IPS-11a (cell line): ENCODE measurements around the gene MAPK13.
"Not testable (repeated sequence)": the region's sequence is repeated elsewhere in the genome, so short reads cannot be mapped to it uniquely, and the experiment has no call there.

ENCODE experiments used
- H3K4me3 ChIP-seq: one replicate; pipeline ENCODE4 v1.5.1; 2013; ENCODE audit warnings: low read depth, low read length, control low read depth

The MAPK13 gene

GRCh38 chr6:36129941-36130666 is at the start of gene MAPK13:
Gene MAPK13, plus strand, starts transcription at chr6:36130513. Its CDS starts 70 bp downstream, at chr6:36130583.
- H3K4me3 ChIP-seq: peak within 1 kb of the TSS; percentile 43

DNA sequence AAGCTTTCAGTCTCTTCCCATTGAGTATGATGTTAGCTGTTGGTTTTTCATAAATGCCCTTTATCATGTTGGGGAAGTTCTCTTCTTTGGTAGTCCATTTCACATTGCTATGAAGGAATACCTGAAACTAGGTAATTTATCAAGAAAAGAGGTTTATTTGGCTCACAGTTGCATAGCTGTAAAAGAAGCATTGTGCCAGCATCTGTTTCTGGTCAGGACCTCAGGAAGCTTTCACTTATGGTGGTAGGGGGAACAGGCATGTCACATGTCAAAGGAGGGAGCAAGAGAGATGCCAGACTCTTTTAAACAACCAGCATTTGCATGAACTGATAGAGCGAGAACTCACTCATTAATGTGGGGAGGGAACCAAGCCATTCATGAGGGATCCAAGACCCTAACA is 48.0 kb upstream of the MAPK13 start:
- H3K4me3 ChIP-seq: no peak overlapping the region

- no peak overlapping the region for H3K4me3 ChIP-seq
Measured at GRCh38 chr6:36083446-36083845, 46.9 kb upstream of the MAPK13 start.

GRCh38 chr6:36088204-36088603 is 42.1 kb upstream of the MAPK13 start:
- H3K4me3 ChIP-seq: not testable (repeated sequence)

GRCh38 chr6:36089048-36089447 is 41.3 kb upstream of the MAPK13 start:
- H3K4me3 ChIP-seq: no peak overlapping the region

GRCh38 chr6:36094238-36094637 is 36.1 kb upstream of the MAPK13 start:
- H3K4me3 ChIP-seq: no peak overlapping the region

DNA sequence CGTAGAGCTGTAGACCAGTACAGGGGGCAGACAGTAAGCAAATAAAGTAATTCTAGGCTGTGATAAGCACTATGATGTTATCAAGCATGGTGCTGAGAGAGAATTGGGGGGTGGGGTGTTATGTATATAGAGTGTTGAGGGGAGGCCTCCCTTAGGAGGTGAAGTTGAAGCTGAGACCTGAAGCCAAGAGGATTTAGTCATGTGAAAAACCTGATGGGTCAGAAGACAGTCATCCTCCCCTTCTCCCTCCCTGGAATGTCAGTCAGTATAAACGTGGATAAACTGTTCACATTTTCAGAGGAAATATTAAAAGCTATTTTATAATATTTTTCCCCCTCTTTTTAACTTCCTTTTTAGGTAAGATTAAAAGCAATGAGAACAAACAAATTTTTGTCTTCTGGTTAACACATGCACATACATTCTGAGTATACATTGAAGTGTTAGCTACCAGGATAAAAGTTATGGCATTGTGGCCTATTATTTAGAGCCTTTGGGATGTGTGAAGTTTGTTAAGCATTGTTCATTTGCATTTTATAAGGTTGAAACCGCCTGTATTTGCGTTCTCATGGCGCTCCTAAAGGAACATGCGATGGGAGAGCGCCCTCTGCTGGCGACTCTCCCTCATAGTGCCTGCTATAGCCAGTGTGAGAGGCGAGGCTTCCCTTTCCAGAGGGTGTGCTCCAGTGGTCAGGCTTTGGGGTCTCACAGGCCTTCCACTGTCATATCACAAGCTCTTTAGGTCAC is 35.4 kb upstream of the MAPK13 start:
- no peak overlapping the region for H3K4me3 ChIP-seq

DNA sequence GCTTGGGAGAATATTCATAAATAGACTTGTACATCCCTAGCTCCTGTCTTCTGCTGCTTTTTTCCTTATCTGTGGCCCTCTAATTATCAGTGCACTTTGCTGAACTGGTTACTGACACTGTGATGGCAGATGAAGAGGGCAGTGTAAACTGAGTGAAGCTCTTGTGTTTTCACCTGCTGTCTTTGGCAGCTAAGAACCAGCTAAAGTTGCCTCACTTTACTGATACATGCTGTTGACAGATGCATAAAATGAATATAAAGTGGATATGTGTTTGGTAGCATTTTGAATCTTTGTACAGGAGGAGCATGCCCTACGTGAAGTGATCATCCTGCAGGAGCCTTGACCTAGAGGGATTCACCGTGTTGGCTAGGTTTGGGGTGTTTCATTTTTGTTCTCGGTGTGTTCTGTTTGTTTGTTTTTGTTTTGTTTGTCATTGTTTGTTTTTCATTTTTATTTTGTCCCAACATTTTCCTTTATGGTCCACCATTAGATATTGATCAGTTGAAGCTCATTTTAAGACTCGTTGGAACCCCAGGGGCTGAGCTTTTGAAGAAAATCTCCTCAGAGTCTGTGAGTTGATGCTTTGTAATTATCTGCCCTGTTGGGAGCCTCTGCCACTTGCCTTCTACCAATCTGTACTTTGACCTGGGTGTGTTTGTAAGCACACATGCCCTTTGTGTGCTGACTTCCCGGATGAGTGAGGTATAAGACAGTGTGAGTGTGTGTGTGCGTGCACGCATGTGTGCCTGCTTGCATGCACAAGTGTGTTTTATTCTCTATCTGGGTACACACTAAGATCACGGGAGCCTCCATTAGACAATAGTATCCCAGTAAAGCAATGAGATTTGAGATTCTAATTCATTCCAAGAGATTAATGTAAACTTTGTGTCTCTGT is 34.6 kb upstream of the MAPK13 start:
- no peak overlapping the region for H3K4me3 ChIP-seq

DNA sequence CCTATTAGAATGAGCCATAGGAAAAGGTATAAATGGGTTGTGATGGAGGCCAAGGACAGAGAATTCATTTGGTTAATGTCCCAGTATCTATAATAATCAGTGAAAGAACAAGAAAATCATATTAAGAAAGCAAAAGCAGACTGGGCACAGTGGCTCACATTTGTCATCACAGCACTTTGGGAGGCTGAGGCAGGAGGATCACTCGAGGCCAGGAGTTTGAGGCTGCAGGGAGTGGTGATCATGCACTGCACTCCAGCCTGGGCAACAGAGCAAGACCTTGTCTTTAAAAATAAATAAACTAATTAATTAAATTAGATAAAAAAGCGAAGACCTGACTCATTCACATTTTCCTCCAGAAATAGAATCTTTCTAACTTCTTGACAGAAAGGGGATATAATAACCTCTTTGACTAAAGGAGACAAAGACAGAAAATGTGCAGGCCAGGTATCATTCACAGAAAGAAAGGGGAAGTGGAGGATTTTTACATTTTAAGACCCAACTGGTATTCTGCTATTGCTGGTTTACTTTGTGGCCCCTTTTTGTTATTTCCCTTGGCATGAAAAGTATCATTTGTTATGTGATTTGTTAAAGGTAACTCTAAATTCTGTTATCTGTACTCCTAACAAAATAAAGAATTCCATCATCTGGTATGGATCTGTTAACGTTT is 31.9 kb upstream of the MAPK13 start:
- H3K4me3 ChIP-seq: no peak overlapping the region

- no peak overlapping the region for H3K4me3 ChIP-seq
Measured at GRCh38 chr6:36098920-36099647, 31.2 kb upstream of the MAPK13 start.

DNA sequence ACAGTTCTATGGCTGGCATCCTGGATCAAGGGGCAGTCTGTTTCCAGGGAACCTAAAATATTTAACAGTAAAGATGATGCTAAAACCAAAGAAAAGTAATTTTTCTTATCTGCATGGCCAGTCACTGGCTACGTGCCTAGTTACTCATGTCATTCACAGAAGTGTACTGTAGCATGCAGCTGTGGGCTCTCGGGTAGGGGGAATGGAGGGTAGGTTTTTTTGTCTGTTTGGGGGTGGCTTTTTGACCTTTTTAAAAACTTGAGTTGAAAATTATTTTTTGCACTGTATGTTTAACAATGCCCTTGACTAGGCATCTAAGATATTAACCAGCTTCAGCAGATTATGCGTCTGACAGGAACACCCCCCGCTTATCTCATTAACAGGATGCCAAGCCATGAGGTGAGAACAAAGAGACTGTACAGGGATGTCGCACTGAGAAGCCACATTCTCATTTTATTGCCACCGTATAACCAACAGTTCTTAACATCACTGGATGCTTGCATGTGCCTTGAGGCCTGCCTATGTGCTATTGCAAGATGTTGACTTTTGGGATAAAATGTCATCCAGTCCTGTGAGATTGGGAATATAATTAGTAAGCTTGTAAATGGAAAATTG is 30.3 kb upstream of the MAPK13 start:
- H3K4me3 ChIP-seq: no peak overlapping the region

GRCh38 chr6:36101691-36102090 is 28.6 kb upstream of the MAPK13 start:
- no peak overlapping the region for H3K4me3 ChIP-seq

DNA sequence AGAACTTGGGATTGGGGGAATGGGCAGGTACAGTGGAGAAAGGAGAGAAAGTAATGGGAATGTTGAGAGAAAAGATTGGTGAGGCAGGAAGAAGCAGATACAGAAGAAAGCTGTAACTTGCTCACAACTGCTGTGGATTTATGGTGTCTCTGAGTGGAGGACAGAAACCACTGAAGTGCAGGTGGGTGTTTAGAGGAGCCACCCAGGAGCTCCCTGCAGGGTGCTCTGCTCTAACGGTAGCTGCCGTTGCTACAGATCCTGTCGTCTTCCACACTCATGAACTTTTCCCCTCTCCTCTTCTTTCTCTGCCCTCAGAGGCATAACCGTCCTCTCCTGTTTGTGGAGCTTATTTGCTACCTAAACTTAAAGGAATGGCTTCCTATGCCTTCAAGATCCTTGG is 27.5 kb upstream of the MAPK13 start:
- no peak overlapping the region for H3K4me3 ChIP-seq

GRCh38 chr6:36104836-36105235 is 25.5 kb upstream of the MAPK13 start:
- no peak overlapping the region for H3K4me3 ChIP-seq

- H3K4me3 ChIP-seq: no peak overlapping the region
Measured at GRCh38 chr6:36109092-36109491, 21.2 kb upstream of the MAPK13 start.

- H3K4me3 ChIP-seq: no peak overlapping the region
Measured at GRCh38 chr6:36110050-36110449, 20.3 kb upstream of the MAPK13 start.

DNA sequence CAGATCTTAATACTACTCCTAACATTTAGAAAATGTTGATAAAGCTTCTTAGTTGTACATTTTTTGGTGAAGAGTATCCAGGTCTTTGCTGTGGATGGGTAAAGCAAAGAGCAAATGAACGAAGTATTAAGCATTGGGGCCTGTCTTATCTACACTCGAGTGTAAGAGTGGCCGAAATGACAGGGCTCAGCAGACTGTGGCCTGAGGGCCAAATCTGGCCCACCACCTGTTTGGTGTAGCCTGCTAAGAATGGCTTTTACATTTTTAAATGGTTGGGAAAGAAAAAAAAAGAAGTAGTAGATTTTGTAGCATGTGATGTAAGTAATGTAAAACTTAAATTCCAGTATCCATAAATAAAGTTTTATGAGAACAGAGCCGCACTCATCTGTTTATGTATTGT is 19.4 kb upstream of the MAPK13 start:
- H3K4me3 ChIP-seq: no peak overlapping the region

GRCh38 chr6:36111526-36111925 is 18.8 kb upstream of the MAPK13 start:
- H3K4me3 ChIP-seq: no peak overlapping the region

DNA sequence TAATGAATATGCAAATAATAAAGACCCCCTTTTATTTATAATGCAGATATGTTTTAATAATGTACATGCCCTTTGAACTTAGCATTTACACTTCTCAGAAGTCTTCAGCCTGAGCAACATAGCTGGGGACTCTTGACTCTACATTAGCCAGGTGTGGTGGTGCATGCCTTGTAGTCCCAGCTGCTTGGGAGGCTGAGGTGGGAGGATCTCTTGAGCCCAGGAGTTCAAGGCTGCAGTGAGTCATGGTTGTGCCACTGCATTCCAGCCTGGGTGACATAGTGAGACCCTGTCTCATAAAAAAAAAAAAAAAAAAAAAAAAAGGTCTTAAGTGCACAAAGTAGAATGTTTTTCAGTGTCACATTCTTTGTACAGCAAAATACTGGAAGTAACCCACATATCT is 17.3 kb upstream of the MAPK13 start:
- no peak overlapping the region for H3K4me3 ChIP-seq

DNA sequence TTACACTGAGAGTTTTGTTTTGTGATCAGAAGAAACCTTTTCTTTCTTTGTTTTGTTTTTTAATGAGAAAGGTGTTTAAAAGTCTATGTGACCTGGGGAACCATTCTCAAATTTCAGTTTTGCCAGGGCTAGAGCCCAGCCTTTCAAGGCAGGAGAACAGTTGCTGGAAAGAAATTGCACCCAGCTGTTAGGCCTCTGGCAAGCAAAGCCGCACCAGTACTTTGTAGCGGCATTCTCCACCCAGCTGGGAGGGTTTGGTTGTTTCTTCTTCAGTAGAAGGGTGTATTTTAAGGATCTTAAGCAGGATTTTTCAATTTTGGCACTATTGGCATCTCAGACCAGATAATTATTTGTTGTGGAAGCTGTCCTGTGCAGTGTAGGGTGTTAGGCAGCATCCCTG is 16.6 kb upstream of the MAPK13 start:
- H3K4me3 ChIP-seq: no peak overlapping the region
